ENCODE data around the gene DNAJC17.

Gene DNAJC17

DNA sequence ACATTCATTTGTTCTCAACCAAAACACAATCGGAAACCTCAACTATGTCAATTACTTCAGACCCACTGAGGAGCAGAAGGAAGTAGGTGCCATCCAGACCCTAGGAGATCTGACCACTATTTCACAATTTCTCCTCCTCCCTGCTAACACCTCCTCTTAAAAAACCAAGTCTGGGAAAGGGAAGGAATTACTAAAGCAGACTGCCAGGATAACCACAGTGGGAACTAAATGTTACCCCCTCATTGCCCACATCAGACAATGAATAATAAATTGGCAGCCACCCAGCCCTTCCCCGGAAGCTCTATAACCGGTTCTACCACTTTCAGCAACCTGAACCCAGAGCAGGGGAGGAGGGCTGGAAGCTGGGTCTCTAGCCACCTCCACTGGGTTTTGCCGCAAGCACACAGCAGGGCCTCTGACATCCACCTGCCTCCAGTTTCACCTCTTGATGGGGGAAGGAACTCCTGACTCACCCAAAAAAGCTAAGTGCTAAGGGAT lies 19.9 kb downstream of the DNAJC17 start:
- Histone ChIP-seq H3K9me2 (ENCODE audit: low read depth, low read length) (no peaks in the 10 kb centered on the region), H3K79me2 (ENCODE audit: insufficient read depth, low read length) (no peaks in the 10 kb centered on the region), H3K9me3 (ENCODE audit: low read length) (no peaks in the 10 kb centered on the region), H3K27ac (ENCODE audit: low read depth, low read length, poor library complexity, severe bottlenecking) (no peak overlapping the region), H3K9ac (ENCODE audit: low read length) (no peak overlapping the region; the same call in 1 of the 2 replicates), H4K20me1 (ENCODE audit: insufficient read depth, low read length) (no peaks in the 10 kb centered on the region), H3F3A (ENCODE audit: insufficient read depth, low read length) (no peaks in the 10 kb centered on the region), H2AFZ (ENCODE audit: low read length) (no peak overlapping the region), H3K4me1 (ENCODE audit: insufficient read depth, low read length, severe bottlenecking) (peaks cover 11% of the 10 kb centered on the region), H3K4me3 (ENCODE audit: low read depth, low read length, poor library complexity, severe bottlenecking) (no peak overlapping the region), H3K4me2 (ENCODE audit: low read length) (no peak overlapping the region), H3K36me3 (ENCODE audit: insufficient read depth, low read length) (peaks cover 6% of the 10 kb centered on the region; the same call in 1 of the 2 replicates), H3K27me3 (ENCODE audit: insufficient read depth, low read length) (no peaks in the 10 kb centered on the region)
- no peak for TF ChIP-seq EZH2 (IDR thresholded peaks at IDR 0.05; ENCODE audit: borderline replicate concordance, low read length)
- TF ChIP-seq, protein P1, sequence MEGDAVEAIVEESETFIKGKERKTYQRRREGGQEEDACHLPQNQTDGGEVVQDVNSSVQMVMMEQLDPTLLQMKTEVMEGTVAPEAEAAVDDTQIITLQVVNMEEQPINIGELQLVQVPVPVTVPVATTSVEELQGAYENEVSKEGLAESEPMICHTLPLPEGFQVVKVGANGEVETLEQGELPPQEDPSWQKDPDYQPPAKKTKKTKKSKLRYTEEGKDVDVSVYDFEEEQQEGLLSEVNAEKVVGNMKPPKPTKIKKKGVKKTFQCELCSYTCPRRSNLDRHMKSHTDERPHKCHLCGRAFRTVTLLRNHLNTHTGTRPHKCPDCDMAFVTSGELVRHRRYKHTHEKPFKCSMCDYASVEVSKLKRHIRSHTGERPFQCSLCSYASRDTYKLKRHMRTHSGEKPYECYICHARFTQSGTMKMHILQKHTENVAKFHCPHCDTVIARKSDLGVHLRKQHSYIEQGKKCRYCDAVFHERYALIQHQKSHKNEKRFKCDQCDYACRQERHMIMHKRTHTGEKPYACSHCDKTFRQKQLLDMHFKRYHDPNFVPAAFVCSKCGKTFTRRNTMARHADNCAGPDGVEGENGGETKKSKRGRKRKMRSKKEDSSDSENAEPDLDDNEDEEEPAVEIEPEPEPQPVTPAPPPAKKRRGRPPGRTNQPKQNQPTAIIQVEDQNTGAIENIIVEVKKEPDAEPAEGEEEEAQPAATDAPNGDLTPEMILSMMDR (IDR thresholded peaks at IDR 0.05; ENCODE audit: low read length) = no peak

DNA sequence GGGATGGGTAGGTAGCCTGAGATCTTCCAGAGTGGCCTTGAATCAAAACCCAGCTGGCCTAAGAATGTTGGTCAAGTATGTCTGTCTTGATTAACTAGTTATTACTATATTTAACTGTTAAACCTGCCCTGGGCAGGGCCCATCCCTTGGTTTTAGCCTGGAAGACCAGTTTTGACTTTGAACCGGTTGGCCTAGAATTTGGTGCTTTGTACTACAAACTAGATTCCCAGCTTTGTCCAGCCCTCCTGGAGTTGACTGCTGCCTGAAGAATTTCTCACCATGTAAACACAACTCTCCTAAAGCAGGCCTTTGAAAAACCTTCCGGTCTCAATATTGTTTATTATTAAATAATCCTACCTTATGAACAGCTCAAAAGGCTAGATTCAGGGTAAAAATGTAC lies 21.5 kb downstream of the DNAJC17 start:
- H3K4me2 ChIP-seq (ENCODE audit: low read length) = no peak overlapping the region
- H4K20me1 ChIP-seq (ENCODE audit: insufficient read depth, low read length) = no peaks in the 10 kb centered on the region
- H3K27ac ChIP-seq (ENCODE audit: low read depth, low read length, poor library complexity, severe bottlenecking) = no peak overlapping the region
- H3K36me3 ChIP-seq (ENCODE audit: insufficient read depth, low read length) = no peaks in the 10 kb centered on the region; the same call in 1 of the 2 replicates
- H2AFZ ChIP-seq (ENCODE audit: low read length) = no peak overlapping the region
- H3K79me2 ChIP-seq (ENCODE audit: insufficient read depth, low read length) = no peaks in the 10 kb centered on the region
- H3K27me3 ChIP-seq (ENCODE audit: insufficient read depth, low read length) = no peaks in the 10 kb centered on the region
- H3F3A ChIP-seq (ENCODE audit: insufficient read depth, low read length) = no peaks in the 10 kb centered on the region
- peaks cover 11% of the 10 kb centered on the region for H3K4me1 ChIP-seq (ENCODE audit: insufficient read depth, low read length, severe bottlenecking)
- H3K9me2 ChIP-seq (ENCODE audit: low read depth, low read length) = no peaks in the 10 kb centered on the region
- no peak overlapping the region for H3K4me3 ChIP-seq (ENCODE audit: low read depth, low read length, poor library complexity, severe bottlenecking)
- no peaks in the 10 kb centered on the region for H3K9me3 ChIP-seq (ENCODE audit: low read length)
- TF ChIP-seq, protein P1 (IDR thresholded peaks at IDR 0.05; ENCODE audit: low read length) = no peak
- TF ChIP-seq EZH2 (IDR thresholded peaks at IDR 0.05; ENCODE audit: borderline replicate concordance, low read length) = no peak
- no peak overlapping the region for H3K9ac ChIP-seq (ENCODE audit: low read length)

DNA sequence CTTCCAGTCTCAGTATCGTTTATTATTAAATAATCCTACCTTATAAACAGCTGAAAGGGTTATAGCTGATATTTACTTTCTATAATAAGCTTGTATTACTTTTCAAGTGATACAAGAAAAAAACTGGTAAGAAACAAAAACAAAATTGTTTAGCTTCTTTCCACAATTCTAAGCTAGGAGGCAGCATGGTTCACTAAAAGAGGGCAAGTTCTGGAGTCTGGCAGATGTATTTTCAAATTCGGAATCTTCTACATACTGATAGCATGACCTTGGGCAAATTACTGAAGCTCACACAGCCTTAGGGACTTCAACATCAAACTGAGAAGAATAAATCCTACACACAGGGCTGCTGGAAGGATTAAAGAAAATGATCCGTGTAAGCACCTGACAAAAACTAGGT lies 22.1 kb downstream of the DNAJC17 start:
- no peak overlapping the region for H2AFZ ChIP-seq (ENCODE audit: low read length)
- H3K36me3 ChIP-seq (ENCODE audit: insufficient read depth, low read length) = no peaks in the 10 kb centered on the region; the same call in 1 of the 2 replicates
- no peaks in the 10 kb centered on the region for H3F3A ChIP-seq (ENCODE audit: insufficient read depth, low read length)
- no peak overlapping the region for H3K9ac ChIP-seq (ENCODE audit: low read length)
- no peak overlapping the region for H3K4me3 ChIP-seq (ENCODE audit: low read depth, low read length, poor library complexity, severe bottlenecking)
- H3K4me2 ChIP-seq (ENCODE audit: low read length) = no peak overlapping the region
- H3K9me2 ChIP-seq (ENCODE audit: low read depth, low read length) = no peaks in the 10 kb centered on the region
- TF ChIP-seq, protein P1 (IDR thresholded peaks at IDR 0.05; ENCODE audit: low read length) = no peak
- no peak for TF ChIP-seq EZH2 (IDR thresholded peaks at IDR 0.05; ENCODE audit: borderline replicate concordance, low read length)
- H3K9me3 ChIP-seq (ENCODE audit: low read length) = no peaks in the 10 kb centered on the region
- H3K4me1 ChIP-seq (ENCODE audit: insufficient read depth, low read length, severe bottlenecking) = peaks cover 11% of the 10 kb centered on the region
- H3K79me2 ChIP-seq (ENCODE audit: insufficient read depth, low read length) = no peaks in the 10 kb centered on the region
- H3K27me3 ChIP-seq (ENCODE audit: insufficient read depth, low read length) = no peaks in the 10 kb centered on the region
- H3K27ac ChIP-seq (ENCODE audit: low read depth, low read length, poor library complexity, severe bottlenecking) = no peak overlapping the region
- no peaks in the 10 kb centered on the region for H4K20me1 ChIP-seq (ENCODE audit: insufficient read depth, low read length)

Measured in OCI-LY1 (cell line).